ENCODE results near the gene PKNOX2. TPM values are rescaled to one million over a fixed set of nuclear protein-coding genes. Genes with fewer than 3 reads are reported as not detected.

The PKNOX2 gene
- total and polyA plus RNA-seq, 2 of the 8 experiments (the other 6 are each of a cell fraction or from before 2014, with no cell fraction given), result 2.0 TPM

DNA sequence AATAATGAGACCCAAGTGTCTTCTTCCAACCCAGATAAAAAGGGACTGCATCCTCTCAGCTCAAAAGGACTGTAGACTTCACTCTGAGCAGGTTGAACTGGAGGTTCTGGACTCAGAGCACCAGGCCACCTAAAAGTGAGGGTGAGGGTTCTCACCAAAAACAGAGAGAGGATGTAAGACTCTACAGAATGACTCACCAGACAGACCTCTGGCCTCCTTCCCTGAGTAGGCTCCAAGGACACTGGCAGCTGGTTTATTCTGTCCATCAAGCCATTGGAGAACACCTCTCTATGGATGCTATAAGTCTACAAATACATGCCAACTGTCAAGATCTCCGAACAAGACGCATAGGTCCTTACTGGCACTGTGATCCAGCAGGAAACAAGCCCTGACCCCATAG is 304.3 kb downstream of the PKNOX2 start:
- Histone ChIP-seq H4K20me1 (replicated peaks in 1 of 2; ENCODE audit: control insufficient read depth in 1 of 2, insufficient read depth in 2 of 2, low read length in 2 of 2) (no peaks in the 10 kb centered on the region), H3K14ac (ENCODE audit: insufficient read length) (no peak overlapping the region), H2BK120ac (replicated peaks; ENCODE audit: low read depth, low read length) (no peak overlapping the region), H3K36me3 (ENCODE audit: control insufficient read depth in 2 of 4, insufficient read depth in 4 of 4, low read length in 3 of 4) (no peaks in the 10 kb centered on the region), H3K23ac (ENCODE audit: insufficient read length) (no peak overlapping the region), H3K9me3 (ENCODE audit: insufficient read depth in 2 of 2, low read depth in 1 of 2, low read length in 1 of 2) (no peaks in the 10 kb centered on the region), H3K79me2 (ENCODE audit: control insufficient read depth in 1 of 2, insufficient read depth in 2 of 2, low read length in 2 of 2) (no peaks in the 10 kb centered on the region), H3K4me1 (replicated peaks in 1 of 4; ENCODE audit: control insufficient read depth in 3 of 4, insufficient read depth in 4 of 4, low read length in 3 of 4) (peaks cover 0 to 8% (median 2%) of the 10 kb centered on the region in 4 experiments; a peak in 5 of 7 replicates), H2BK15ac (ENCODE audit: low read length) (no peak overlapping the region), H2BK20ac (ENCODE audit: low read length) (no peak overlapping the region), H3K56ac (replicated peaks; ENCODE audit: insufficient read length, low read depth, low read length) (no peak overlapping the region), H4K91ac (replicated peaks; ENCODE audit: insufficient read length, low read length) (no peak overlapping the region), H3K27ac (ENCODE audit: low read depth, low read length) (no peak overlapping the region), H2BK12ac (ENCODE audit: low read depth, low read length) (no peak overlapping the region), H3K4me2 (ENCODE audit: insufficient read depth in 1 of 2, low read depth in 2 of 2, low read length in 2 of 2) (no peak overlapping the region), H2BK5ac (ENCODE audit: low read depth, low read length) (no peak overlapping the region), H3K18ac (ENCODE audit: extremely low read depth, low read length) (no peak overlapping the region), H2AFZ (ENCODE audit: low read length) (no peak overlapping the region), H3K4ac (replicated peaks; ENCODE audit: insufficient read length, low read depth, low read length) (no peak overlapping the region), H4K5ac (ENCODE audit: insufficient read length, low read depth, low read length) (no peak overlapping the region), H4K8ac (ENCODE audit: extremely low read depth, insufficient read depth, low read length) (no peak overlapping the region), H3K4me3 (ENCODE audit: extremely low read depth in 1 of 4, insufficient read depth in 2 of 4, low read depth in 3 of 4, low read length in 4 of 4) (no peak overlapping the region), H3K27me3 (replicated peaks in 1 of 4; ENCODE audit: control insufficient read depth in 3 of 4, extremely low read depth in 1 of 4, insufficient read depth in 3 of 4, low read length in 3 of 4) (no peaks in the 10 kb centered on the region), H3K9ac (replicated peaks in 1 of 4; ENCODE audit: extremely low read depth in 1 of 4, low read depth in 3 of 4, low read length in 3 of 4) (no peak overlapping the region), H3K79me1 (ENCODE audit: low read depth, low read length) (no peaks in the 10 kb centered on the region), H2AK5ac (ENCODE audit: low read depth, low read length) (no peak overlapping the region), H3K23me2 (ENCODE audit: low read depth, low read length) (no peaks in the 10 kb centered on the region)
- WGBS, 2 experiments (ENCODE audit: extremely low coverage in 1 of 2, insufficient coverage in 1 of 2, insufficient read length in 1 of 2, insufficient replicate concordance in 2 of 2, low coverage in 1 of 2, low lambda C conversion rate in 2 of 2, missing lambda C conversion rate in 1 of 2), result 88% methylated on average over 2 of the region's 2 CpGs; no CpG with 5 or more reads in 1 of the 2 experiments
- TF ChIP-seq POLR2A (IDR thresholded peaks at IDR 0.05; ENCODE audit: control extremely low read depth in 1 of 2, low read depth in 2 of 2, low read length in 2 of 2) (no peak), TCF12 (IDR thresholded peaks at IDR 0.05; ENCODE audit: low read depth, low read length) (no peak), HDAC2 (IDR thresholded peaks at IDR 0.05; ENCODE audit: borderline replicate concordance in 1 of 2, low read depth in 2 of 2, low read length in 2 of 2) (no peak), EZH2 (IDR thresholded peaks at IDR 0.05; ENCODE audit: low read depth, low read length, severe bottlenecking) (no peak), SUZ12 (IDR thresholded peaks at IDR 0.05; ENCODE audit: low read length) (no peak)
- TF ChIP-seq, protein P1, sequence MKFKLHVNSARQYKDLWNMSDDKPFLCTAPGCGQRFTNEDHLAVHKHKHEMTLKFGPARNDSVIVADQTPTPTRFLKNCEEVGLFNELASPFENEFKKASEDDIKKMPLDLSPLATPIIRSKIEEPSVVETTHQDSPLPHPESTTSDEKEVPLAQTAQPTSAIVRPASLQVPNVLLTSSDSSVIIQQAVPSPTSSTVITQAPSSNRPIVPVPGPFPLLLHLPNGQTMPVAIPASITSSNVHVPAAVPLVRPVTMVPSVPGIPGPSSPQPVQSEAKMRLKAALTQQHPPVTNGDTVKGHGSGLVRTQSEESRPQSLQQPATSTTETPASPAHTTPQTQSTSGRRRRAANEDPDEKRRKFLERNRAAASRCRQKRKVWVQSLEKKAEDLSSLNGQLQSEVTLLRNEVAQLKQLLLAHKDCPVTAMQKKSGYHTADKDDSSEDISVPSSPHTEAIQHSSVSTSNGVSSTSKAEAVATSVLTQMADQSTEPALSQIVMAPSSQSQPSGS (IDR thresholded peaks at IDR 0.05; ENCODE audit: low read length), result no peak
- TF ChIP-seq, protein P2, sequence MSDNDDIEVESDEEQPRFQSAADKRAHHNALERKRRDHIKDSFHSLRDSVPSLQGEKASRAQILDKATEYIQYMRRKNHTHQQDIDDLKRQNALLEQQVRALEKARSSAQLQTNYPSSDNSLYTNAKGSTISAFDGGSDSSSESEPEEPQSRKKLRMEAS (IDR thresholded peaks at IDR 0.05), result no peak
- ChIA-PET CTCF (ENCODE audit: partially characterized antibody) (interaction anchor here (0.6 to 1.2 kb wide), 5 partner anchors 15 to 355 kb away, joined by 3 to 4 read pairs (median 3); no protein-coding TSS in a partner anchor), POLR2A (ENCODE audit: partially characterized antibody) (interaction anchor here (0.8 kb wide), 1 partner anchor 25 kb away, joined by 3 read pairs; no protein-coding TSS in a partner anchor)
- no peak for FAIRE-seq
- DNase-seq (ENCODE audit: low read depth in 1 of 2, low spot score in 2 of 2), result no peak

Data from H1 (cell line).